Activated T-cell treated with anti-CD3 and anti-CD28 coated beads, Interleukin-2, amount 50 U/mL, for 72 hours (primary cell): ENCODE data around the gene DCLK1. TPM values are rescaled to one million over a fixed set of nuclear protein-coding genes. Genes with fewer than 3 reads are reported as not detected.
"Not testable (repeated sequence)": the region's sequence is repeated elsewhere in the genome, so short reads cannot be mapped to it uniquely, and the experiment has no call there.

ENCODE experiments used
- ATAC-seq, 2 donors: fragments of 150-1000 bp; cut with Tn5 transposase; replicated peaks in 1 of 2; 2 replicates each; pipeline ENCODE4 v1.10.0; 2021; ENCODE audit warnings: moderate library complexity in 2 of 2, mild to moderate bottlenecking in 1 of 2
- DNase-seq, 2 donors: peaks; one replicate each; pipeline ENCODE4 v3.0.0; 2021 to 2022; ENCODE audit warnings: mixed read lengths in 1 of 2
- H3K27ac Mint-ChIP-seq: one replicate; pipeline ENCODE4 v1.8.0; 2022; ENCODE audit warnings: mild to moderate bottlenecking, moderate library complexity, mixed read lengths
- H3K27me3 Mint-ChIP-seq: one replicate; pipeline ENCODE4 v1.8.0; 2022; ENCODE audit warnings: low read depth, mixed read lengths
- H3K36me3 Mint-ChIP-seq, 2 donors: one replicate each; pipeline ENCODE4 v1.8.0; 2022; ENCODE audit warnings: mixed read lengths in 2 of 2, mild to moderate bottlenecking in 1 of 2; ENCODE audit not compliant: insufficient read depth in 2 of 2
- H3K4me1 Mint-ChIP-seq: one replicate; pipeline ENCODE4 v1.8.0; 2022; ENCODE audit warnings: low read depth, mixed read lengths
- H3K4me3 Mint-ChIP-seq, 2 donors: one replicate each; pipeline ENCODE4 v1.8.0; 2022; ENCODE audit warnings: mild to moderate bottlenecking in 2 of 2, mixed read lengths in 2 of 2, moderate library complexity in 2 of 2
- H3K9me3 Mint-ChIP-seq, 2 donors: one replicate each; pipeline ENCODE4 v1.8.0; 2022; ENCODE audit warnings: mixed read lengths in 2 of 2
- total RNA-seq, 2 donors: library from RNA; stranded (reverse); gene quantifications; one replicate each; pipeline ENCODE4 v1.2.3, GENCODE V29; 2022

Gene DCLK1
- total RNA-seq, 2 donors from 2014 or later: not detected

- Mint-ChIP-seq H3K27ac (no peak overlapping the region), H3K27me3 (peaks cover 13% of the 10 kb centered on the region), H3K4me1 (no peaks in the 10 kb centered on the region), H3K9me3 (peaks cover 0 to 1% of the 10 kb centered on the region in 2 donors), H3K4me3 (no peak overlapping the region), H3K36me3 (no peaks in the 10 kb centered on the region)
- ATAC-seq (no peak), DNase-seq (no peak)
These were observed 5.3 kb downstream of the DCLK1 start for GRCh38 chr13:36125841-36126240.

- Mint-ChIP-seq H3K36me3 (no peaks in the 10 kb centered on the region), H3K9me3 (peaks cover 0 to 1% of the 10 kb centered on the region in 2 donors), H3K4me1 (no peaks in the 10 kb centered on the region), H3K27ac (no peak overlapping the region), H3K4me3 (no peak overlapping the region), H3K27me3 (no peaks in the 10 kb centered on the region)
- DNase-seq (no peak), ATAC-seq (no peak)
These were observed 6.9 kb downstream of the DCLK1 start for GRCh38 chr13:36124236-36124822.

GRCh38 chr13:36115306-36115705 lies 15.9 kb downstream of the DCLK1 start:
- ATAC-seq (no peak), DNase-seq (no peak)
- peaks cover 0 to 3% of the 10 kb centered on the region in 2 donors for H3K9me3 Mint-ChIP-seq
- H3K27ac Mint-ChIP-seq: no peak overlapping the region
- H3K4me3 Mint-ChIP-seq: no peak overlapping the region
- H3K36me3 Mint-ChIP-seq: no peaks in the 10 kb centered on the region
- H3K4me1 Mint-ChIP-seq: no peaks in the 10 kb centered on the region
- no peaks in the 10 kb centered on the region for H3K27me3 Mint-ChIP-seq

DNA sequence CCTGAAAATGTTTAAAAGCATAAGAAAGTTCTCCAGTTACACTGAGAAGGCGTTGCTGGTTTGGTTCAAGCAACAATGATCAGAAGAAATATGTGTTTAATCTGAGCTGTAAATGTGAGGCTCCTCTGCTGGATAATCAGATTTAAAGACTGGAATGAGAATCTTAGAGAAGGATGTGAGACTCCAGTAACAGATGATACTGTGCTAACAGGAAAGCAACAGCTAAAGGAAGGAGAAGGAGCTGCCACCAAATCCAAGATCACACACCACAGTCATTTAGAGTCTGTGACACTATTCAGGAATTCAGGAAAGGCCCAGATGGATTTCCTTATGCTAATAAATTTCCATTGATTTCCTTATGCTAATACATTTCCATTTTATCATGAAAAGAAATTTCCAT lies 16.9 kb downstream of the DCLK1 start:
- Mint-ChIP-seq H3K4me3 (no peak overlapping the region), H3K9me3 (peaks cover 0 to 3% of the 10 kb centered on the region in 2 donors), H3K36me3 (no peaks in the 10 kb centered on the region)

GRCh38 chr13:36108954-36109353 lies 22.2 kb downstream of the DCLK1 start:
- no peak overlapping the region for H3K27ac Mint-ChIP-seq
- no peak overlapping the region for H3K4me3 Mint-ChIP-seq
- DNase-seq: no peak
- H3K27me3 Mint-ChIP-seq: no peaks in the 10 kb centered on the region
- H3K9me3 Mint-ChIP-seq: peaks cover 0 to 2% of the 10 kb centered on the region in 2 donors
- ATAC-seq: no peak
- H3K4me1 Mint-ChIP-seq: no peaks in the 10 kb centered on the region
- H3K36me3 Mint-ChIP-seq: no peaks in the 10 kb centered on the region

More for the DNA sequence above, 16.9 kb downstream of the DCLK1 start:
- no peak overlapping the region for H3K27ac Mint-ChIP-seq
- DNase-seq (no peak), ATAC-seq (no peak)
- H3K4me1 Mint-ChIP-seq: no peaks in the 10 kb centered on the region
- H3K27me3 Mint-ChIP-seq: no peaks in the 10 kb centered on the region

DNA sequence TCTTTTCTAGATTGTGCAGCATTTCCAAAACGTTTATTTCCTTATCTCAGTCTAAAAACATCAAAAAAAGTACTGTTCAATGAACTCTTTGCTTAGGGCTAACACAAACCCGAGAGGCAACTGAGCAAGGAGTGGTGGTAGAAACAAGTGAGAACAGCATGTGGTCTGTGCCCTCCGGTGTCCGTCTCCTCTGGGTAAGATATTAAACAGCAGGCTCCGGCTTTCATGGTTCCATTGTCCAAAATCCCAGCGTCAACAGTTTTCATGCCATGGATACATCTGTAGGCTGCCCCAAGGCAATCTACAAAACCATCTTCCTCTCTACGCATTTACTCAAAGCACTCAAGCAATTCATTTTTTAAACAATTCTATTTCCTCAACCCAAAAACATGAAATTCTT lies 22.8 kb downstream of the DCLK1 start:
- Mint-ChIP-seq H3K4me3 (no peak overlapping the region), H3K27me3 (no peaks in the 10 kb centered on the region), H3K36me3 (no peaks in the 10 kb centered on the region), H3K9me3 (peaks cover 0 to 2% of the 10 kb centered on the region in 2 donors), H3K27ac (no peak overlapping the region), H3K4me1 (no peaks in the 10 kb centered on the region)
- no peak for ATAC-seq
- no peak for DNase-seq

- no peak overlapping the region for H3K27ac Mint-ChIP-seq
- no peak for ATAC-seq
- H3K4me1 Mint-ChIP-seq: no peaks in the 10 kb centered on the region
- peaks cover 0 to 4% of the 10 kb centered on the region in 2 donors for H3K9me3 Mint-ChIP-seq
- DNase-seq: no peak
- no peaks in the 10 kb centered on the region for H3K36me3 Mint-ChIP-seq
- H3K4me3 Mint-ChIP-seq: no peak overlapping the region
- H3K27me3 Mint-ChIP-seq: no peaks in the 10 kb centered on the region
These were observed 23.7 kb downstream of the DCLK1 start for GRCh38 chr13:36107521-36107920.

DNA sequence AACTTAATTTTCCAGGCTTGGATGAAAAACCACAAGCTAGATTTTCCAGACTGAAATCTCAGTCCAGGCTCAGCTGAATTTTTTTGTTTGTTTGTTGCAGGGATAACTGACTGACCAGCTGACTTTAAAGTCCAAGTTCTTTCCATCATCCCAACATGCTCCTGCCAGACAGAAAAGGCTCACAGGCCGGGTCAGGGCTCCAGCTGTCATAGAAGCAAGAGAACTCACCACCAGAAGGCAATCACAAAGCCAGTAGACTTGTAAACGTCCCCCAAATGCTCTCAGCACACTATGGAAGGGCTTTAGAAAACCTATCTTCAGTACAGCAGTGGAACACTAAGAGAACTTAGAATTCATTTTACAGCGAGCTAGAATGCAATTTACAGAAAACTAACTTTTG lies 25.5 kb downstream of the DCLK1 start:
- ATAC-seq (no peak), DNase-seq (no peak)
- H3K36me3 Mint-ChIP-seq: no peaks in the 10 kb centered on the region
- peaks cover 0 to 4% of the 10 kb centered on the region in 2 donors for H3K9me3 Mint-ChIP-seq
- no peaks in the 10 kb centered on the region for H3K4me1 Mint-ChIP-seq
- H3K27ac Mint-ChIP-seq: no peak overlapping the region
- H3K4me3 Mint-ChIP-seq: no peak overlapping the region
- H3K27me3 Mint-ChIP-seq: no peaks in the 10 kb centered on the region

DNA sequence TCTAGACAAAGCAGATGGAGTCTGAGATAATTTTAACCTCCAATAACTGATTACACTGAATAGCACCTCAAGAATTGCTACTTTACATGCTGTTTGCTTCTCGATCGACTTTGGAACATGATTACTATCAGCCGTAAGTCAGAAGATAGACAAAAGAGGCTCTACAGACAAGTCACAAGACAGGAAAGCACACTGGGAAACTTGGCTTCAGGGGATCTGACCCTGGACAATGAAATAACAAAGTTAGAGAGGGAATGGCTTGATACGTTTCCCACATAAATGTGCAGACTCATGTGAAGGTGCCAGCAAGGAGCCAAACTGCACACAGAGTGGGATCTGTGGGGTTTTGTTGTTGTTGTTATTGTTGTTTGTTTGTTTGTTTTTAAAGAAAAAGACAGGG lies 28.5 kb downstream of the DCLK1 start:
- Mint-ChIP-seq H3K36me3 (no peaks in the 10 kb centered on the region), H3K4me1 (no peaks in the 10 kb centered on the region), H3K9me3 (peaks cover 0 to 6% of the 10 kb centered on the region in 2 donors), H3K4me3 (no peak overlapping the region), H3K27me3 (no peaks in the 10 kb centered on the region), H3K27ac (no peak overlapping the region)
- no peak for ATAC-seq
- no peak for DNase-seq

DNA sequence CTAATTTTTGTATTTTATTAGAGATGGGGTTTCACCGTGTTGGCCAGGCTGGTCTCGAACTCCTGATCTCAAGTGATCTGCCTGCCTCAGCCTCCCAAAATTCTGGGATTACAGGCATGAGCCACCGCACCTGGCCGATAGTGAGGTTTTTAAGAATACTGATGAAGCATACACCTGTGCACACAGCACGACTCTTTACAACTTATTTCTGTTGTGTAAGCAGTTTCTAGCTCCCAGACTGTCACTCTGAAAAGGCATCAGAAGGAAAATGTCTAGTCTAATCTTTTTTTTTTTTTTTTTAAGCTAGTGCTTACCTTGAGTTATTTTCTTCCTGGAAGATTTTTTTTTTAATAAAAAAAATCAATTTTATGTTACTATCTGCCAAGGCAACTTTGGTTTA lies 29.3 kb downstream of the DCLK1 start:
- not testable (repeated sequence) for ATAC-seq, H3K27ac Mint-ChIP-seq, H3K9me3 Mint-ChIP-seq, H3K4me1 Mint-ChIP-seq, H3K4me3 Mint-ChIP-seq, H3K27me3 Mint-ChIP-seq, H3K36me3 Mint-ChIP-seq, DNase-seq

GRCh38 chr13:36101157-36101556 lies 30.0 kb downstream of the DCLK1 start:
- no peaks in the 10 kb centered on the region for H3K27me3 Mint-ChIP-seq
- DNase-seq: no peak
- H3K27ac Mint-ChIP-seq: no peak overlapping the region
- no peak for ATAC-seq
- H3K4me1 Mint-ChIP-seq: no peaks in the 10 kb centered on the region
- no peak overlapping the region for H3K4me3 Mint-ChIP-seq
- H3K36me3 Mint-ChIP-seq: no peaks in the 10 kb centered on the region
- peaks cover 0 to 3% of the 10 kb centered on the region in 2 donors for H3K9me3 Mint-ChIP-seq

GRCh38 chr13:36098080-36098479 lies 33.1 kb downstream of the DCLK1 start:
- no peak for DNase-seq
- no peaks in the 10 kb centered on the region for H3K4me1 Mint-ChIP-seq
- H3K27ac Mint-ChIP-seq: no peak overlapping the region
- peaks cover 0 to 3% of the 10 kb centered on the region in 2 donors for H3K9me3 Mint-ChIP-seq
- no peaks in the 10 kb centered on the region for H3K36me3 Mint-ChIP-seq
- H3K27me3 Mint-ChIP-seq: no peaks in the 10 kb centered on the region
- no peak for ATAC-seq
- H3K4me3 Mint-ChIP-seq: no peak overlapping the region

GRCh38 chr13:36096461-36097416 lies 34.4 kb downstream of the DCLK1 start:
- no peak overlapping the region for H3K27ac Mint-ChIP-seq
- H3K27me3 Mint-ChIP-seq: peaks cover 5% of the 10 kb centered on the region
- H3K9me3 Mint-ChIP-seq: peaks cover 1 to 3% of the 10 kb centered on the region in 2 donors
- DNase-seq (no peak), ATAC-seq (no peak)
- H3K36me3 Mint-ChIP-seq: no peaks in the 10 kb centered on the region
- H3K4me1 Mint-ChIP-seq: no peaks in the 10 kb centered on the region
- H3K4me3 Mint-ChIP-seq: no peak overlapping the region
